IMR-90 (cell line): ENCODE data around the gene FOXL3. TPM values are rescaled to one million over a fixed set of nuclear protein-coding genes. Genes with fewer than 3 reads are reported as not detected.

ENCODE experiments used
- ATAC-seq: fragments of 200-7000 bp; cut with Tn5 transposase; 2 replicates; pipeline ENCODE4 v1.9.1; 2020; ENCODE audit warnings: low read depth, mild to moderate bottlenecking, moderate library complexity
- BruUV-seq: library from RNA; stranded (reverse); fragments of 400-500 nt; replicated peaks from 2 replicates; lab custom pipeline; 2021; lab: Mats Ljungman, UMichigan
- CTCF ChIA-PET: fragments of 300-600 bp; formaldehyde crosslinking; extraction: SDS; loops from one replicate; lab custom pipeline; 2021; ENCODE audit warnings: antibody characterized with exemption; lab: Yijun Ruan, JAX
- POLR2A ChIA-PET: fragments of 300-600 bp; sonication (Branson Sonifier 250); formaldehyde crosslinking; loops from one replicate; lab custom pipeline; 2022; ENCODE audit warnings: antibody characterized with exemption; ENCODE audit not compliant: unreplicated experiment; lab: Charles Lee
- DNase-seq: peaks from one replicate; pipeline ENCODE4 v3.0.0; 2013
- H2AFZ ChIP-seq: replicated peaks from 2 replicates; pipeline ENCODE3; 2013; ENCODE audit warnings: low read length, mild to moderate bottlenecking; ENCODE audit not compliant: poor library complexity
- H2AK5ac ChIP-seq: 2 replicates; pipeline ENCODE4 v1.6.1; 2013; ENCODE audit warnings: low read depth, low read length, inconsistent platforms
- H2AK9ac ChIP-seq: replicated peaks from 2 replicates; pipeline ENCODE3; 2013; ENCODE audit warnings: mild to moderate bottlenecking, low read depth, low read length, moderate library complexity; ENCODE audit not compliant: poor library complexity
- H2BK120ac ChIP-seq: 2 replicates; pipeline ENCODE4 v1.6.1; 2013; ENCODE audit warnings: low read depth, low read length, inconsistent platforms
- H2BK15ac ChIP-seq: 3 replicates; pipeline ENCODE4 v1.6.1; 2013; ENCODE audit warnings: low read depth, low read length, inconsistent platforms
- H2BK20ac ChIP-seq: 2 replicates; pipeline ENCODE4 v1.6.1; 2013; ENCODE audit warnings: low read depth, mild to moderate bottlenecking, inconsistent platforms, low read length, moderate library complexity
- H2BK5ac ChIP-seq: 2 replicates; pipeline ENCODE4 v1.6.1; 2013; ENCODE audit warnings: mild to moderate bottlenecking, low read depth, low read length, inconsistent platforms; ENCODE audit not compliant: poor library complexity, severe bottlenecking
- H3K14ac ChIP-seq: replicated peaks from 2 replicates; pipeline ENCODE4 v1.6.1; 2013; ENCODE audit warnings: low read depth, low read length, inconsistent platforms
- H3K18ac ChIP-seq: 2 replicates; pipeline ENCODE4 v1.6.1; 2013; ENCODE audit warnings: low read depth, low read length, control low read depth
- H3K23ac ChIP-seq: 2 replicates; pipeline ENCODE4 v1.6.1; 2013; ENCODE audit warnings: low read depth, low read length, inconsistent platforms
- H3K27ac ChIP-seq: 2 replicates; pipeline ENCODE4 v1.5.1; 2013; ENCODE audit warnings: mild to moderate bottlenecking, control low read depth, low read length; ENCODE audit not compliant: insufficient read depth
- H3K27me3 ChIP-seq: 2 replicates; pipeline ENCODE4 v1.6.1; 2013; ENCODE audit warnings: low read length; ENCODE audit not compliant: control insufficient read depth, insufficient read depth
- H3K36me3 ChIP-seq: 2 replicates; pipeline ENCODE4 v1.6.1; 2013; ENCODE audit warnings: low read length, mixed read lengths; ENCODE audit not compliant: control insufficient read depth, insufficient read depth
- H3K4ac ChIP-seq: 2 replicates; pipeline ENCODE4 v1.6.1; 2013; ENCODE audit warnings: low read depth, low read length, inconsistent platforms
- H3K4me1 ChIP-seq: 2 replicates; pipeline ENCODE4 v1.6.1; 2013; ENCODE audit warnings: low read length, mixed read lengths; ENCODE audit not compliant: control insufficient read depth, insufficient read depth
- H3K4me2 ChIP-seq: 2 replicates; pipeline ENCODE4 v1.6.1; 2013; ENCODE audit warnings: low read depth, mild to moderate bottlenecking, control low read depth, low read length, moderate library complexity
- H3K4me3 ChIP-seq: 2 replicates; pipeline ENCODE4 v1.5.1; 2013; ENCODE audit warnings: low read depth, mild to moderate bottlenecking, control low read depth, low read length, moderate library complexity; ENCODE audit not compliant: insufficient read depth
- H3K56ac ChIP-seq: 2 replicates; pipeline ENCODE4 v1.6.1; 2013; ENCODE audit warnings: low read length, inconsistent platforms; ENCODE audit not compliant: insufficient read depth; ENCODE audit errors: extremely low read depth
- H3K79me1 ChIP-seq, 2 experiments: 2 replicates each; pipeline ENCODE4 v1.6.1; 2013; ENCODE audit warnings: low read length in 2 of 2, inconsistent platforms in 1 of 2, low read depth in 1 of 2
- H3K9ac ChIP-seq: 2 replicates; pipeline ENCODE4 v1.6.1; 2013; ENCODE audit warnings: low read depth, low read length, control low read depth
- H3K9me1 ChIP-seq: 2 replicates; pipeline ENCODE4 v1.6.1; 2013; ENCODE audit warnings: low read length, inconsistent platforms; ENCODE audit not compliant: insufficient read depth
- H3K9me3 ChIP-seq: 2 replicates; pipeline ENCODE4 v1.6.1; 2013; ENCODE audit warnings: low read length; ENCODE audit not compliant: control insufficient read depth, insufficient read depth
- H4K20me1 ChIP-seq: 2 replicates; pipeline ENCODE4 v1.6.1; 2013; ENCODE audit warnings: low read length, inconsistent platforms; ENCODE audit not compliant: insufficient read depth
- H4K5ac ChIP-seq: 2 replicates; pipeline ENCODE4 v1.6.1; 2013; ENCODE audit warnings: mild to moderate bottlenecking, low read depth, low read length, control low read depth
- H4K8ac ChIP-seq, 2 experiments: 2 replicates each; pipeline ENCODE4 v1.6.1; 2013; ENCODE audit warnings: low read depth in 2 of 2, low read length in 2 of 2, control low read depth in 1 of 2, inconsistent platforms in 1 of 2
- H4K91ac ChIP-seq: 2 replicates; pipeline ENCODE4 v1.6.1; 2013; ENCODE audit warnings: low read depth, low read length, inconsistent platforms; ENCODE audit not compliant: insufficient read depth
- ELK1 ChIP-seq: fragments of 150-350 bp; IDR thresholded peaks from 2 replicates; pipeline ENCODE4 v1.6.1; 2016; ENCODE audit warnings: low read depth, mild to moderate bottlenecking, low read length, moderate library complexity, borderline replicate concordance
- FOS ChIP-seq: fragments of 150-350 bp; IDR thresholded peaks from 2 replicates; pipeline ENCODE4 v1.6.1; 2016; ENCODE audit warnings: low read depth, low read length
- RAD21 ChIP-seq: IDR thresholded peaks from 2 replicates; pipeline ENCODE4 v1.6.1; 2012; ENCODE audit warnings: low read length, improper control_type of control experiment
- RFX5 ChIP-seq: IDR thresholded peaks from 2 replicates; pipeline ENCODE4 v1.8.0; 2012; ENCODE audit warnings: low read depth, mild to moderate bottlenecking, low read length, moderate library complexity
- WGBS, 2 experiments: methylation state at CpG; one replicate each; pipeline versions ENCODE4 v1.1.5 to v1.1.7; 2013; ENCODE audit warnings: missing lambda C conversion rate in 2 of 2; ENCODE audit not compliant: insufficient read length in 1 of 2; ENCODE audit errors: extremely low coverage in 2 of 2; 5-methylcytosine and 5-hydroxymethylcytosine counted together
- dilution Hi-C: fragments of 300-500 bp; cut with HindIII; formaldehyde crosslinking; loops from one replicate; pipeline ENCODE4 v1.14.3; 2018; ENCODE audit warnings: low sequenced_read_pairs; ENCODE audit not compliant: unreplicated experiment
- in situ Hi-C: fragments of 300-500 bp; cut with MboI; formaldehyde crosslinking; loops from 3 replicates; pipeline ENCODE4 v1.14.3; 2019; ENCODE audit warnings: low sequenced_read_pairs, inconsistent platforms, mixed read lengths
- intact Hi-C: fragments of 100-400 bp; cut with micrococcal nuclease; formaldehyde crosslinking; loops from 2 replicates; pipeline ENCODE4 v1.10.0; 2022
- polyA plus RNA-seq, 3 experiments: library from polyadenylated mRNA; depleted of rRNA; stranded (reverse); fragments of >200 nt; gene quantifications; 2 replicates each; pipeline ENCODE4 v1.2.3, GENCODE V29; 2012; ENCODE audit warnings: low replicate concordance in 1 of 3
- total RNA-seq: library from RNA; depleted of rRNA; stranded (reverse); fragments of >200 nt; gene quantifications from 2 replicates; pipeline ENCODE4 v1.2.3, GENCODE V29; 2012

The FOXL3 gene
- total and polyA plus RNA-seq, 2 of the 4 experiments (the other 2 are of a cell fraction), result not detected

DNA sequence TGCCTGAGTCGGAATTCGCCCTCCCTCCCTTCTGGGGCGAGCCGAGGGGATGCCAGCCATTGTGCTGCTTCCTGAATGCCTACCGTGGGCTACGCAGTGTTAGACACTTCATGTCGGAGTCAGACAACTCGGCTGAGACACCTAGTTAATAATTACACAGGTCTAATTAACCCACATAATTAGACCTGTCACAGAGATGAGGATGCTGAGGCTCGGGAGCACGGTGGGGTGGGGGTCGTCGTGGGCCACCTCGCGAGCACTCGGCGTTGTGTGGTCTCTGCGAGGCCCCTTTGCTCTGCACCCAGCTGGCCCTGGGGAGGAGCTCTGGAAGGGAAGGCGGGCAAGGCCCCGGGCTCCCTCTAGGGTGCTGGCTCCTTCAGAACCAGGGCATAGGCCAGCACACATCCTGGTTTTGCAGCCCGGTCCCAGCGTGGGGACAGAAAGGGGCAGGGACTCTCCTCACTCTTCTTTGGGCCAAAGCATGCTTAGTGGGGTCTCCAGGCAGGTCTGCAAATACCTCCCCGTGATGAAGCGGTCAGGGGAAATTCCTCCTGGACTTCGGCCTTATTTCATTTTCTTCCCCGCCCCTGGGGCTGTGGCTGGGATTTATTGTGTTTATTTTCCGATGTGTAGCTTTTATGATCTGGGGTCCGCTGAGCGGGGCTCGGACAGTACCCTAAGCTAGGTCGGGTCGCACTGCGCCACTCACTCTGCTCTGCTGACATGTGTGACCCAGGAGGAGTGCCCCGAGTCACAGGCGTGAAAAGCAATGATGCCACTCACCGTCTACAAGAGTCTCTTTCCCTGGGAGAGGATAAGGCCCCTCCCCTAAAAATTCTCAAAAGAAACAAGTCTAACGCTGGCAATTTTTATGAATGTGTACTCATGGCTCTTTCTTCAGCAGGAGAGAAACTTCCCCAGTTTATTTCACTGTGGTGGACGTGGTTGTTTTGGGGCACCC lies 4.9 kb upstream of the FOXL3 start:
- no peak overlapping the region for H2AFZ ChIP-seq
- no TSS peak for BruUV-seq
- in situ Hi-C loops, result no loop called here
- H2BK20ac ChIP-seq, result no peak overlapping the region
- H2BK15ac ChIP-seq, result no peak overlapping the region
- H3K4me2 ChIP-seq, result no peak overlapping the region
- H3K23ac ChIP-seq, result no peak overlapping the region
- H3K79me1 ChIP-seq, result no peaks in the 10 kb centered on the region
- no peak for ATAC-seq
- no peak overlapping the region for H3K27ac ChIP-seq
- ChIA-PET CTCF (no interaction called here), POLR2A (no interaction called here)
- H2BK5ac ChIP-seq, result no peak overlapping the region
- no peak for DNase-seq
- H3K36me3 ChIP-seq, result no peaks in the 10 kb centered on the region
- H2AK5ac ChIP-seq, result no peak overlapping the region
- no peaks in the 10 kb centered on the region for H3K9me1 ChIP-seq
- intact Hi-C loops, result no loop called here
- dilution Hi-C loops, result no loop called here
- H3K56ac ChIP-seq, result no peak overlapping the region
- H3K27me3 ChIP-seq, result peaks cover 59% of the 10 kb centered on the region
- no peak overlapping the region for H3K4ac ChIP-seq
- no peak overlapping the region for H3K9ac ChIP-seq
- no peaks in the 10 kb centered on the region; the same call in 1 of the 2 replicates for H3K9me3 ChIP-seq
- H3K4me3 ChIP-seq, result no peak overlapping the region
- no peaks in the 10 kb centered on the region for H3K4me1 ChIP-seq
- H2AK9ac ChIP-seq, result no peak overlapping the region
- H4K5ac ChIP-seq, result no peak overlapping the region
- no peak overlapping the region for H2BK120ac ChIP-seq
- H3K14ac ChIP-seq, result no peak overlapping the region
- no peaks in the 10 kb centered on the region for H4K20me1 ChIP-seq
- no peak for TF ChIP-seq FOS
- no peak for TF ChIP-seq ELK1
- TF ChIP-seq RAD21, result no peak
- TF ChIP-seq RFX5, result no peak
- H4K91ac ChIP-seq, result no peak overlapping the region
- WGBS, 2 experiments, result 62% methylated on average over 7 of the region's 37 CpGs; no CpG with 5 or more reads in 1 of the 2 experiments
- H3K18ac ChIP-seq, result no peak overlapping the region
- H4K8ac ChIP-seq, result no peak overlapping the region
